ENCODE measurements around the gene TEX11.
"Not testable (repeated sequence)": the region's sequence is repeated elsewhere in the genome, so short reads cannot be mapped to it uniquely, and the experiment has no call there.

The TEX11 gene

GRCh38 chrX:70908541-70908940 is at the start of gene TEX11:
Gene TEX11, minus strand, starts transcription at chrX:70908711. Its CDS starts 922 bp downstream, at chrX:70907789.
- DNase-seq (ENCODE audit: low read depth): no peak

- DNase-seq (ENCODE audit: low read depth): no peak
Measured at GRCh38 chrX:70954871-70955270, 46.4 kb upstream of the TEX11 start.

- no peak for DNase-seq (ENCODE audit: low read depth)
Measured at GRCh38 chrX:70924294-70924911, 15.9 kb upstream of the TEX11 start.

- DNase-seq (ENCODE audit: low read depth): no peak
Measured at GRCh38 chrX:70922774-70923473, 14.4 kb upstream of the TEX11 start.

GRCh38 chrX:70921709-70922352 is 13.3 kb upstream of the TEX11 start:
- no peak for DNase-seq (ENCODE audit: low read depth)

GRCh38 chrX:70916754-70917153 is 8.2 kb upstream of the TEX11 start:
- DNase-seq (ENCODE audit: low read depth): no peak

GRCh38 chrX:70907900-70908299 is 611 bp downstream of the TEX11 start:
- DNase-seq (ENCODE audit: low read depth): no peak

- DNase-seq (ENCODE audit: low read depth): no peak
Measured at GRCh38 chrX:70901465-70901864, 7.0 kb downstream of the TEX11 start.

- not testable (repeated sequence) for DNase-seq (ENCODE audit: low read depth)
Measured at GRCh38 chrX:70890441-70890840, 18.1 kb downstream of the TEX11 start.

- no peak for DNase-seq (ENCODE audit: low read depth)
Measured at GRCh38 chrX:70878902-70879301, 29.6 kb downstream of the TEX11 start.

GRCh38 chrX:70852294-70852693 is 56.2 kb downstream of the TEX11 start:
- DNase-seq (ENCODE audit: low read depth): no peak

GRCh38 chrX:70844081-70844480 is 64.4 kb downstream of the TEX11 start:
- not testable (repeated sequence) for DNase-seq (ENCODE audit: low read depth)

GRCh38 chrX:70843620-70844019 is 64.9 kb downstream of the TEX11 start:
- DNase-seq (ENCODE audit: low read depth): not testable (repeated sequence)

- no peak for DNase-seq (ENCODE audit: low read depth)
Measured at GRCh38 chrX:70834589-70834988, 73.9 kb downstream of the TEX11 start.

- DNase-seq (ENCODE audit: low read depth): no peak
Measured at GRCh38 chrX:70826715-70827114, 81.8 kb downstream of the TEX11 start.

- DNase-seq (ENCODE audit: low read depth): no peak
Measured at GRCh38 chrX:70825366-70825765, 83.1 kb downstream of the TEX11 start.

GRCh38 chrX:70808942-70809940 is 99.3 kb downstream of the TEX11 start:
- DNase-seq (ENCODE audit: low read depth): no peak

- DNase-seq (ENCODE audit: low read depth): no peak
Measured at GRCh38 chrX:70806081-70806480, 102.4 kb downstream of the TEX11 start.

GRCh38 chrX:70796742-70797141 is 111.8 kb downstream of the TEX11 start:
- not testable (repeated sequence) for DNase-seq (ENCODE audit: low read depth)

- DNase-seq (ENCODE audit: low read depth): no peak
Measured at GRCh38 chrX:70774223-70774622, 134.3 kb downstream of the TEX11 start.

- DNase-seq (ENCODE audit: low read depth): peak; percentile 10
Measured at GRCh38 chrX:70769659-70770227, 138.8 kb downstream of the TEX11 start.

- DNase-seq (ENCODE audit: low read depth): no peak
Measured at GRCh38 chrX:70762285-70762684, 146.2 kb downstream of the TEX11 start.
